HCT116 (cell line): ENCODE measurements around the gene MPP4. TPM values are rescaled to one million over a fixed set of nuclear protein-coding genes. Genes with fewer than 3 reads are reported as not detected.

ENCODE experiments used
- ATAC-seq: fragments of 200-7000 bp; cut with Tn5 transposase; 2 replicates; pipeline ENCODE4 v1.9.1; 2020; ENCODE audit warnings: mild to moderate bottlenecking, moderate library complexity
- BruUV-seq: library from RNA; stranded (reverse); fragments of 400-500 nt; replicated peaks from 2 replicates; lab custom pipeline; 2021; lab: Mats Ljungman, UMichigan
- CTCF ChIA-PET: fragments of 300-600 bp; sonication (Branson Sonifier 250); formaldehyde crosslinking; loops from one replicate; lab custom pipeline; 2021; ENCODE audit warnings: antibody characterized with exemption; lab: Charles Lee
- POLR2A ChIA-PET: fragments of 300-600, 350-600 bp; sonication (Branson Sonifier 250); formaldehyde crosslinking; loops from one replicate; lab custom pipeline; 2021; ENCODE audit warnings: antibody characterized with exemption; lab: Charles Lee
- RAD21 ChIA-PET, 2 experiments: fragments of 300-600 bp; sonication (Branson Sonifier 250); formaldehyde crosslinking; loops; one replicate each; lab custom pipeline; 2023; ENCODE audit warnings: low total read pairs in 2 of 2; ENCODE audit not compliant: uncharacterized antibody in 2 of 2, unreplicated experiment in 2 of 2, low non-redundant PET in 1 of 2; lab: Charles Lee
- DNase-seq: peaks from one replicate; pipeline ENCODE4 v3.0.0-alpha.2; 2010; ENCODE audit warnings: low read depth, low spot score
- H2AFZ ChIP-seq: fragments of 200-600 bp; shearing (Covaris generic), sonication (generic); 2 replicates; pipeline ENCODE4 v1.6.1; 2017; ENCODE audit warnings: low read depth, mixed run types, mixed read lengths, antibody characterized with exemption, low read length; ENCODE audit not compliant: poor library complexity, severe bottlenecking
- H3K27ac ChIP-seq: 2 replicates; pipeline ENCODE4 v1.5.1; 2012; ENCODE audit warnings: low read depth, low read length
- H3K27me3 ChIP-seq: fragments of 200-600 bp; sonication (generic); 2 replicates; pipeline ENCODE4 v1.6.1; 2016; ENCODE audit warnings: mixed run types, low read length, mixed read lengths; ENCODE audit not compliant: insufficient read depth
- H3K36me3 ChIP-seq, 2 experiments: fragments of 200-500 bp in 1 of 2; fragments of 200-600 bp in 1 of 2; sonication (Bioruptor generic) in 1 of 2; sonication (generic) in 1 of 2; 2 replicates each; pipeline versions ENCODE4 v1.5.1 to v1.6.1; 2014 to 2016; ENCODE audit warnings: low read length in 2 of 2, inconsistent platforms in 1 of 2, mixed read lengths in 1 of 2, mixed run types in 1 of 2; ENCODE audit not compliant: insufficient read depth in 2 of 2, control insufficient read depth in 1 of 2
- H3K4me1 ChIP-seq, 2 experiments: fragments of 200-600 bp in 1 of 2; sonication (generic) in 1 of 2; 2 replicates each; pipeline versions ENCODE4 v1.5.1 to v1.6.1; 2012 to 2017; ENCODE audit warnings: low read length in 2 of 2, inconsistent platforms in 1 of 2, mild to moderate bottlenecking in 1 of 2, mixed read lengths in 1 of 2, mixed run types in 1 of 2, moderate library complexity in 1 of 2; ENCODE audit not compliant: insufficient read depth in 2 of 2, control insufficient read depth in 1 of 2
- H3K4me2 ChIP-seq: fragments of 200-600 bp; sonication (generic); 2 replicates; pipeline ENCODE4 v1.6.1; 2017; ENCODE audit warnings: mixed run types, low read length, mixed read lengths
- H3K4me3 ChIP-seq, 2 experiments: fragments of 200-600 bp in 1 of 2; sonication (generic) in 1 of 2; replicated peaks in 1 of 2; 2 replicates each; pipeline ENCODE4 v1.5.1; 2011 to 2016; ENCODE audit warnings: low read length in 2 of 2, control low read depth in 1 of 2, low read depth in 1 of 2, mild to moderate bottlenecking in 1 of 2, mixed read lengths in 1 of 2, mixed run types in 1 of 2
- H3K79me2 ChIP-seq: fragments of 200-600 bp; sonication (generic); 2 replicates; pipeline ENCODE4 v1.6.1; 2017; ENCODE audit warnings: mild to moderate bottlenecking, mixed run types, low read length, moderate library complexity, mixed read lengths; ENCODE audit not compliant: insufficient read depth
- H3K9ac ChIP-seq: fragments of 200-600 bp; sonication (generic); 2 replicates; pipeline ENCODE4 v1.6.1; 2016; ENCODE audit warnings: low read length, mixed read lengths
- H3K9me2 ChIP-seq: fragments of 200-600 bp; sonication (generic), shearing (Covaris generic); 2 replicates; pipeline ENCODE4 v1.6.1; 2017; ENCODE audit warnings: mixed run types, mild to moderate bottlenecking, moderate library complexity; ENCODE audit not compliant: insufficient read depth
- H3K9me3 ChIP-seq, 2 experiments: fragments of 200-500 bp in 1 of 2; fragments of 200-600 bp in 1 of 2; sonication (Bioruptor generic) in 1 of 2; sonication (generic) in 1 of 2; 2 replicates each; pipeline ENCODE4 v1.6.1; 2014 to 2017; ENCODE audit warnings: low read length in 2 of 2, mixed read lengths in 2 of 2, inconsistent platforms in 1 of 2, low read depth in 1 of 2, mild to moderate bottlenecking in 1 of 2, mixed run types in 1 of 2, moderate library complexity in 1 of 2; ENCODE audit not compliant: control insufficient read depth in 1 of 2, insufficient read depth in 1 of 2
- H4K20me1 ChIP-seq: fragments of 200-600 bp; sonication (generic), shearing (Covaris generic); 2 replicates; pipeline ENCODE4 v1.6.1; 2017; ENCODE audit warnings: mixed run types, mild to moderate bottlenecking, moderate library complexity; ENCODE audit not compliant: insufficient read depth
- CBX3 ChIP-seq: IDR thresholded peaks from 2 replicates; pipeline ENCODE4 v1.6.1; 2012; ENCODE audit warnings: low read depth
- ELF1 ChIP-seq: IDR thresholded peaks from 2 replicates; pipeline ENCODE4 v1.6.1; 2012; ENCODE audit warnings: low read depth, borderline replicate concordance
- FOSL1 ChIP-seq: IDR thresholded peaks from 2 replicates; pipeline ENCODE4 v1.6.1; 2012; ENCODE audit warnings: low read depth
- JUND ChIP-seq: IDR thresholded peaks from 2 replicates; pipeline ENCODE4 v1.6.1; 2012
- POLR2A ChIP-seq: IDR thresholded peaks from 2 replicates; pipeline ENCODE4 v1.7.0; 2011; ENCODE audit warnings: borderline replicate concordance; ENCODE audit not compliant: insufficient read depth, insufficient read length; ENCODE audit errors: extremely low read depth
- SIN3A ChIP-seq: IDR thresholded peaks from 2 replicates; pipeline ENCODE4 v1.6.1; 2012; ENCODE audit warnings: low read depth
- SP1 ChIP-seq: IDR thresholded peaks from 2 replicates; pipeline ENCODE4 v1.6.1; 2012; ENCODE audit warnings: low read depth
- SRF ChIP-seq: IDR thresholded peaks from 2 replicates; pipeline ENCODE4 v1.6.1; 2012; ENCODE audit warnings: low read depth
- YY1 ChIP-seq: IDR thresholded peaks from 2 replicates; pipeline ENCODE4 v1.6.1; 2011; ENCODE audit warnings: low read length, low read depth, moderate library complexity, mild to moderate bottlenecking; ENCODE audit not compliant: insufficient replicate concordance; ENCODE audit errors: extremely low read depth
- ZFX ChIP-seq: fragments of 450-650 bp; IDR thresholded peaks from 2 replicates; pipeline ENCODE4 v1.6.1; 2017
- ZNF274 ChIP-seq: fragments of 200-500 bp; sonication (Bioruptor generic); IDR thresholded peaks from 2 replicates; pipeline ENCODE4 v1.6.1; 2014; ENCODE audit warnings: mild to moderate bottlenecking, low read depth, low read length, inconsistent platforms
- intact Hi-C: fragments of 100-400 bp; cut with micrococcal nuclease; formaldehyde crosslinking; loops from 2 replicates; pipeline ENCODE4 v1.10.0; 2022
- total RNA-seq: library from RNA; stranded (reverse); gene quantifications from one replicate; pipeline ENCODE4 v1.2.1, GENCODE V29; 2021; ENCODE audit not compliant: unreplicated experiment
- TF ChIP-seq, protein P1 (sequence below): IDR thresholded peaks from 2 replicates; pipeline ENCODE4 v1.6.1; 2012
- TF ChIP-seq, protein P2 (sequence below), 3 experiments: fragments of 200-600 bp in 1 of 3; sonication (generic) in 1 of 3; IDR thresholded peaks in 2 of 3; conservative IDR thresholded peaks in 1 of 3; 2 replicates each; pipeline ENCODE4 v1.5.1; 2012 to 2017; ENCODE audit warnings: low read depth in 2 of 3, low read length in 2 of 3, antibody characterized with exemption in 1 of 3, borderline replicate concordance in 1 of 3, control low read depth in 1 of 3, mild to moderate bottlenecking in 1 of 3, mixed read lengths in 1 of 3, mixed run types in 1 of 3, moderate library complexity in 1 of 3; ENCODE audit not compliant: insufficient read depth in 1 of 3
- TF ChIP-seq, protein P3 (sequence below): IDR thresholded peaks from 2 replicates; pipeline ENCODE4 v1.6.1; 2011; ENCODE audit warnings: mild to moderate bottlenecking, low read length, moderate library complexity; ENCODE audit not compliant: insufficient replicate concordance; ENCODE audit errors: extremely low read depth

MPP4 gene
- total RNA-seq, 1 experiment from 2014 or later: 0.32 TPM

GRCh38 chr2:201664334-201664733, 34.1 kb downstream of the MPP4 start:
- no peak overlapping the region for H3K27ac ChIP-seq
- no peak overlapping the region for H3K9ac ChIP-seq
- H3K4me3 ChIP-seq: no peak overlapping the region
- no peaks in the 10 kb centered on the region for H3K9me2 ChIP-seq
- TF ChIP-seq JUND: no peak
- no peak for TF ChIP-seq ELF1
- TF ChIP-seq SRF: no peak
- TF ChIP-seq SIN3A: no peak
- TF ChIP-seq FOSL1: no peak
- no peak for TF ChIP-seq CBX3
- no peak for TF ChIP-seq SP1
- TF ChIP-seq POLR2A: no peak
- no peak for TF ChIP-seq ZFX
- H3K79me2 ChIP-seq: no peaks in the 10 kb centered on the region
- no peaks in the 10 kb centered on the region for H4K20me1 ChIP-seq
- H2AFZ ChIP-seq: no peak overlapping the region
- ChIA-PET RAD21 (no interaction called here), CTCF (interaction anchor here (2.1 kb wide), 1 partner anchor 432 kb away, joined by 4 read pairs; no protein-coding TSS in a partner anchor), POLR2A (no interaction called here)
- H3K4me1 ChIP-seq: no peaks in the 10 kb centered on the region
- intact Hi-C loops: no loop called here
- no peaks in the 10 kb centered on the region for H3K27me3 ChIP-seq
- no peak overlapping the region for H3K4me2 ChIP-seq
- ATAC-seq (no peak), DNase-seq (no peak)
- no peaks in the 10 kb centered on the region for H3K36me3 ChIP-seq
- BruUV-seq: no TSS peak
- H3K9me3 ChIP-seq: no peaks in the 10 kb centered on the region

DNA sequence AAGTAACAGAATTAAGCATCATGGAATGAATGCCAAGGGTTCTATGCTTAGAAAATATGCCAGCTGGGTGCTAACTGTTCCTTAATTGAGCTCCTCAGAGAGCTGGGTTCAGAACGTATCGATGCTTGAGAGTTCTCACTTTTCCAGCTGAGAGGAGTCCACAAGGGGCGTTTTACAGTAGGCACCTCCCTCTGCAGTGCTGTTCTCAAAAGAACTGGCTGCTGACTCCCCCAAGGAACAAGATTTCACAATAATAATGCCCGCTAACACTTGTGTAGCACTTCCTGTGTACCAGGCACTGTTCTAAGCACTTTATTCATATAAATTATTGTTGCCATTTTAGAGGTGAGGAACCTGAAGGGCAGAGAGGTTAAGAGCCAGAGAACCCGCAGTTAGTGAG, 37.1 kb downstream of the MPP4 start:
- H3K79me2 ChIP-seq: no peaks in the 10 kb centered on the region
- ATAC-seq: no peak
- H4K20me1 ChIP-seq: no peaks in the 10 kb centered on the region
- CTCF ChIA-PET: no interaction called here
- no peaks in the 10 kb centered on the region for H3K9me3 ChIP-seq
- RAD21 ChIA-PET: interaction anchor here in 1 of 2 experiments (0.7 kb wide), 1 partner anchor 45 kb away, joined by 3 read pairs; no protein-coding TSS in a partner anchor
- no peaks in the 10 kb centered on the region for H3K9me2 ChIP-seq
- H3K9ac ChIP-seq: no peak overlapping the region
- no peak overlapping the region for H3K4me2 ChIP-seq
- H3K27ac ChIP-seq: no peak overlapping the region
- no peaks in the 10 kb centered on the region for H3K4me1 ChIP-seq
- POLR2A ChIA-PET: no interaction called here
- H3K4me3 ChIP-seq: no peak overlapping the region
- intact Hi-C loops: no loop called here
- no peak for DNase-seq
- no peaks in the 10 kb centered on the region for H3K27me3 ChIP-seq
- no peak overlapping the region for H2AFZ ChIP-seq
- no TSS peak for BruUV-seq
- no peaks in the 10 kb centered on the region for H3K36me3 ChIP-seq
- TF ChIP-seq, protein P1, sequence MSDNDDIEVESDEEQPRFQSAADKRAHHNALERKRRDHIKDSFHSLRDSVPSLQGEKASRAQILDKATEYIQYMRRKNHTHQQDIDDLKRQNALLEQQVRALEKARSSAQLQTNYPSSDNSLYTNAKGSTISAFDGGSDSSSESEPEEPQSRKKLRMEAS: no peak
- TF ChIP-seq SIN3A (no peak), ZFX (no peak), SRF (no peak), YY1 (no peak), ZNF274 (no peak), ELF1 (no peak), JUND (no peak)
- TF ChIP-seq, protein P2, sequence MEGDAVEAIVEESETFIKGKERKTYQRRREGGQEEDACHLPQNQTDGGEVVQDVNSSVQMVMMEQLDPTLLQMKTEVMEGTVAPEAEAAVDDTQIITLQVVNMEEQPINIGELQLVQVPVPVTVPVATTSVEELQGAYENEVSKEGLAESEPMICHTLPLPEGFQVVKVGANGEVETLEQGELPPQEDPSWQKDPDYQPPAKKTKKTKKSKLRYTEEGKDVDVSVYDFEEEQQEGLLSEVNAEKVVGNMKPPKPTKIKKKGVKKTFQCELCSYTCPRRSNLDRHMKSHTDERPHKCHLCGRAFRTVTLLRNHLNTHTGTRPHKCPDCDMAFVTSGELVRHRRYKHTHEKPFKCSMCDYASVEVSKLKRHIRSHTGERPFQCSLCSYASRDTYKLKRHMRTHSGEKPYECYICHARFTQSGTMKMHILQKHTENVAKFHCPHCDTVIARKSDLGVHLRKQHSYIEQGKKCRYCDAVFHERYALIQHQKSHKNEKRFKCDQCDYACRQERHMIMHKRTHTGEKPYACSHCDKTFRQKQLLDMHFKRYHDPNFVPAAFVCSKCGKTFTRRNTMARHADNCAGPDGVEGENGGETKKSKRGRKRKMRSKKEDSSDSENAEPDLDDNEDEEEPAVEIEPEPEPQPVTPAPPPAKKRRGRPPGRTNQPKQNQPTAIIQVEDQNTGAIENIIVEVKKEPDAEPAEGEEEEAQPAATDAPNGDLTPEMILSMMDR (IDR thresholded peaks at IDR 0.05 in 2 of 3, conservative IDR thresholded peaks at IDR 0.05 in 1 of 3; ENCODE audit: borderline replicate concordance in 1 of 3, insufficient read depth in 1 of 3, low read depth in 2 of 3, low read length in 2 of 3): no peak
- TF ChIP-seq, protein P3, sequence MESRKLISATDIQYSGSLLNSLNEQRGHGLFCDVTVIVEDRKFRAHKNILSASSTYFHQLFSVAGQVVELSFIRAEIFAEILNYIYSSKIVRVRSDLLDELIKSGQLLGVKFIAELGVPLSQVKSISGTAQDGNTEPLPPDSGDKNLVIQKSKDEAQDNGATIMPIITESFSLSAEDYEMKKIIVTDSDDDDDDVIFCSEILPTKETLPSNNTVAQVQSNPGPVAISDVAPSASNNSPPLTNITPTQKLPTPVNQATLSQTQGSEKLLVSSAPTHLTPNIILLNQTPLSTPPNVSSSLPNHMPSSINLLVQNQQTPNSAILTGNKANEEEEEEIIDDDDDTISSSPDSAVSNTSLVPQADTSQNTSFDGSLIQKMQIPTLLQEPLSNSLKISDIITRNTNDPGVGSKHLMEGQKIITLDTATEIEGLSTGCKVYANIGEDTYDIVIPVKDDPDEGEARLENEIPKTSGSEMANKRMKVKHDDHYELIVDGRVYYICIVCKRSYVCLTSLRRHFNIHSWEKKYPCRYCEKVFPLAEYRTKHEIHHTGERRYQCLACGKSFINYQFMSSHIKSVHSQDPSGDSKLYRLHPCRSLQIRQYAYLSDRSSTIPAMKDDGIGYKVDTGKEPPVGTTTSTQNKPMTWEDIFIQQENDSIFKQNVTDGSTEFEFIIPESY: no peak
